ENCODE results near the gene EXPH5.
"Not testable (repeated sequence)": the region's sequence is repeated elsewhere in the genome, so short reads cannot be mapped to it uniquely, and the experiment has no call there.

EXPH5 gene, protein sequence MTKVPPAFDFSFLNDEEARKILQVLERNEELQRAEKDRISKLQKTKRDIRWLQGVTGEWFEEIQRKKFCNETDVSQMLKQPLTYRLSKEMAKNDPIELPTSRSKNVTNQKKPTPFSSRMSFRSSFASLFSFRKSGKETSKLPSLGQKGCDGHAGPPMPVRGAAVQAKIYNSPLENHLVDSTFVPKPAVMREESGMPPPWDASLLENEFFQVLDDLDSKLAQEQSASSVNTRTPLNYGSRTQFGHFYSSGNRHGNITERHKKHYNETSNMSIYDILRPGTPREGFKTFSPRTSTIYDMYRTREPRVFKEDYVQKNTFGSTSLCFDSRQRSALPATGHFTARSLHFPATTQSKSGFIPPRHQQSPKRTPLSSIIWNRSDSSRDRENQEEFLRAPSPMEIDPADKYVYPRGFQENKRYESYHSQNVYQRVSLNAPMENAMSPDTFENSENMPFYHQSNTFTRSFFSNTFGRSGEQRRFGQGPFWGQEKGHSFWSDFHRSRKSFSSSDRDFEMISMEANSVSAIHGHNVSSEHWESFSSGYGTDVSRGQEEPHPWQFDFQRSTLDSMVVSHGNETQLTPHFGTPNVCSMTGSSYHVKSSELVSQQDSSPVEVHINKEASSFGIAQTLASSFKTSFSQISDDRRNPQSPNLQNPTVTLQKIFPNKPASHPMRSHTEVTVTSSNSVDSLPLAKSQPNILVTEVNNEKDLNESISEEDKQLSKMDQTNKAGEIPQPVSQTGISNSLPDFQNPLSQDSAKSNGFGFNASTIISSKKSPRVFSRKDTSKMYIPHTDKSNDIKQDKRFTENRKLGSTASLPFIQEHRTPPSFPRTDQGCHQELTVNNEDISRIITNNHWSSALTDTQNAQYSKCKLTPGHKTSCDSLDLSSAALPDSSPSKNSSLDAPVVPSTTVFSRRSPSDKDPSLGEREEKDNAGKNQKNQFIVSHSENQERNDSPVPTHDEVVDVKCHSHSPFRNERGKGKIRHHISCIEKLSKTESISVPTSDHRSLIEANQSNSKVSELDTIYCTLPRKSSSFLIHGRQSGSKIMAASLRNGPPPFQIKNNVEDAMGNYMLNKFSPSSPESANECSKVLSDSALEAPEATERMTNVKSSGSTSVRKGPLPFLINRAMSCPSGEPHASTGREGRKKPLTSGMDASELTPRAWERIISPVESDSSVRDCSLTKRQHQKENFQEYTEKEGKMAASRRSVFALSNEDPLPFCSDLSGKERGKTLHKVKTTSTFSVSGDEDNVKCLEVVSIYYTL (N-terminal part only)

DNA sequence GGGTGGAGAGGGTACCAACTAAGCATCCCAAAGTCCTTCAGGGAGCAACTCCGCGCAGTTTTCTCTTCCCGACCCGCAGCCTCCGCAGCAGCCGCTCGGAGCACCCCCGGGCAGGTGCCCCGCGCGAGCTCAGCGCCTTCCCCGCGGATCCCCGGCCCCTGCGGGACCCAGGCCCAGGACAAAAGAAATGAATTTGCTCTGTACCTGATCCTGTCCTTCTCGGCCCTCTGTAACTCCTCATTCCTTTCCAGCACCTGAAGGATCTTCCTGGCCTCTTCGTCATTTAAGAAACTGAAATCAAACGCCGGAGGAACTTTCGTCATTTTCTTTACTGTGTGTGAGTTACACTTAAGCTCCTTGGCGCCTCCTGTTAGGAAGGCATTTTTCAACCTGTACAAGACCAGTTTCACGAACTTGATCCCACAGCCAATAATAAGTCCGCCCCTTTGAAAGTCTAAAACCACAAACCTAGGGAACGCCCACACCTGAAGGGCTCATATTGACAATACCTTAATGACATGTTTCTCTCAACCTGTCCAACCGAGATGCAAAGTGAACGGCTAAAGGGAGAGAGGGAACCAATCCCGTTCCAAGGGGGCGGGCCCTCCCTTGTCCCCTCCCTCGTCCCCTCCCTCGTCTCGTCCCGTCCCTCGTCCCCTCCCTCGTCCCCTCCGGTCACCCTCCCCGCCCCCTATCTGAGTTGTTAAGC lies at the start of gene EXPH5:
Gene EXPH5 (minus strand): TSS at position 555 of the 709 bp plus-strand sequence. CDS start 232 bp downstream, at position 323.
- peak; percentile 85 for DNase-seq

DNA sequence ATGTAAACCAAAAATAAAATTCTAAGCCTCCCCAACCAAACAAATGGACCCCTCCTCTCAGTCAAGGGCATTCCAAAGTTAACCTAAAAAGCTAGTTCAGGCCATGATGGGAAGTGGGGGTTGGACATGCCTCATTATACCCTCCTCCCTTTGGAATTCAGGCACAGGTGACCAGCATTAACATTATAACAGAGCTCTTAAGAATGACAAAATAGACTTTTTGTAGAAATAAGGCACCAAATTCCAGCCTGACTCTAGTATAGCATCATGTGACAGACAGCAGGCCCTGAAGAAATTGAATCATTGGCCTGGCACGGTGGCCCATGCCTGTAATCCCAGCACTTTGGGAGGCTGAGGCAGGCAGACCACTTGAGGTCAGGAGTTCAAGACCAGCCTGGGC lies 48.2 kb upstream of the EXPH5 start:
- DNase-seq: not testable (repeated sequence)

DNA sequence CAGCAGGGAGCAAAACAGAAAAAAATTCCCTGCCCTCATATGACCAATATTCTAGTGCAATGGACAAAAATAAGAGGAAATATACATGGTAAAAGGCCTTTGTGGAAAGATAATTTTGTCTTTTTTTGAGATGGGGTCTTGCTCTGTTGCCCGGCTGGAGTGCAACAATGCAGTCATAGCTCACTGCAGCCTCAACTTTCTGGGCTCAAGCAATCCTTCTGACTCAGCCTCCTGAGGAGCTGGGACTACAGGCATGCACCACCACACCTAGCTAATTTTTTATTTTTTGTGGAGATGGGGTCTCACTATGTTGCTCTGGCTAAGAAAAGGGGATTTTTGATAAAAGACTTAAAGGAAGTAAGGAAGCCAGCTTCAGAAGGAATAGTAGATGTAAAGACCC lies 45.6 kb upstream of the EXPH5 start:
- no peak for DNase-seq

DNA sequence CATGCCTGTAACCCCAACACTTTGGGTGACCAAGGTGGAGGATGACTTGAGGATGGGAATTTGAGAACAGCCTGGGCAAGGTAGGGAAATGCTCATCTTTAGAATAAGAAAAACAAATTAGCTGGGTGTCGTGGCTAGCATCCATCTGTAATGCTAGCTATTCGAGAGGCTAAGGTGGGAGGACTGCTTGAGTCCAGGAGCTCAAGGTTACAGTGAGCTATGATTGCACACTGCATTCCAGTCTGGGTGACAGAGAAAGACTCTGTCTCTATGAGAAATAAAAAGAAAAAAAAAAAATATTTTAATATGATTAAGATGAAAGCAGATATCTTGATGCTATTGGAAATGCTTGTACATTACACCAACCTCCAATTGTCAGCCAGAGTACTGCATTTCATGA lies 42.7 kb upstream of the EXPH5 start:
- no peak for DNase-seq

DNA sequence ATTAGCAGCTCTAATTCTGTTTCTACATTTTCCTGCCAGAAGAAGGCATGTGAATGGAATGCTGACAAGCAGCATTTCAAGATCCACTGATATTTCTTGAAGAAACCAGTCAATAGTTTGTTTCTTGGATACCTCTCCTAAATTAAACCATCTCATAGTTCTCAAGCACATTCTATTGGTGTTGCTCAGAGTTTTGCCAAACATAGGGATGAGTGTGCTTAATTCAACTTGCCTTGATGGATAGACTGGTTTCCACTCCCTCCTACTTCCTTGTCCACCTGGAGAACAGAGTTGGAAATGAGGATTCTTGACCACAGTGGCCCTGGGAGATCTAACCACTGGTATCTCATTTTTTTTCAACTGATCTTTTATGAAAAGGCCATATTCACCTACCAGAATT lies 41.5 kb upstream of the EXPH5 start:
- DNase-seq: no peak

DNA sequence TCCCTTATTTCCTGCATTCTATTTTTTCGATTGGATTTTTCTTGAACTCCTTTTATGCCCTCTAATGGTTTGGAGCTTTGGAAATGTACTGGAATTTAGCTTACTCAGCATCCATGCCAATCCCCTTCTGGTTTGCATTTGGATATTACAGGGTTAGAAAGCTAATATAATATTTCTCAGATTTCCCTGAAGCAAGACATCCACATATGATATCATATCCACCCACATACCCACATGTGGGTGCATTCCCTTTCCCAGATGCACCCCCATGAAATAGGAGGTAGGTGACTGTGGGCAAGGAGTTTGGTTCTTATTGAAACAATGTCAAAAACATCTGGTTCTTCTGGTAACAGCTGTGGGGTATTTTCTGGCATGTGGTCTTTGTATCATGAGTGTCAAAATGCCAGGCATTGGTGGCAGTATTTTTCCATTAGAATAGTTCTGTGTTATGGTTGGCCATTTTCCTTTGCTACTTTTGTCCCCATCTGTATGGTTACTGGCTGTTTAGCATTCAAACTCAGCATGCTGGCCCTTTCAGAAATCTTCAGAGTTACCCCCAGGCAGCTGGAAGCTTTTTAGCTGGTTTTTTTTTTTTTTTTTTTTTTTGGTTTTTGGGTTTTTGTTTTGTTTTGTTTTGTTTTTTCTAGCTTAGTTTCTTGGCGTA lies 38.6 kb upstream of the EXPH5 start:
- no peak for DNase-seq

DNA sequence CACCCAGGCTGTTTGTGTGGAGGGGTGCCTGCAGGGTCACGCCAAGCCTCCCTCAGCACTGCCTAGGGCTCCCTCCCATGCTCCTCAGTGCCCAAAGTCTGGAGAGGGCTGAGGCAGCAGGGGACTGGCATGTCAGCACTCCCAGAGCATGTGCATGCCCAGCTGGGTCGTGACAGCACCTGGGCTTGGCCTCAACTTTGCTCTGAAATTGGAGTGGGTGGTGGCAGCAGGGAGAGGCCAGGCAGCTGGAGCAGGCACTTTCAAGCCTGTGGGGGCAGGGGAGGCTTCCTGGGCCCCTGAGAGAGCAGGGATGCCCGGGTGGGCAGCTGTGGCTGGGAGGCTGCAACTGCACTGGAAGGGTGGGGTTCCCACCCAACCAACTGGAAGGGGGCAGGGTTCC lies 35.7 kb upstream of the EXPH5 start:
- no peak for DNase-seq

DNA sequence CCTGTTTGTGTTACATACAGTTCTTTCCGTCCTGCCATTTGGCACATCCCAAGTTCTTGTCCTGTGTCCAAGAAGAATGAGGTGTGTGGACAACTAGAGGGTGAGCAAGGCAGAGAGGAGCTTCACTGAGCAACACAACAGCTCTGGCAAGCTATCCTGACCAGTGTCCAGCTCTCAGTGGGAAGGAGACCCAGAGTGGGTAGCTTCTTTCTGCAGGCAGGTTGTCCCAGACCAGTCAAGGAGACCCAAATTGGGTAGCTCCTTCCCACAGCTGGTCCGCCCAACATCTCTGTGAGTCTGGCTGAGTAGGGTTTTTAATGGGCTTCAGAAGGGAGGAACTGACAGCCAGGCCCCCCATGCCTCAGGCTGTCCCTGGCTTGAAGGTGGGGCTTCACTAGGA lies 35.2 kb upstream of the EXPH5 start:
- DNase-seq: no peak

DNA sequence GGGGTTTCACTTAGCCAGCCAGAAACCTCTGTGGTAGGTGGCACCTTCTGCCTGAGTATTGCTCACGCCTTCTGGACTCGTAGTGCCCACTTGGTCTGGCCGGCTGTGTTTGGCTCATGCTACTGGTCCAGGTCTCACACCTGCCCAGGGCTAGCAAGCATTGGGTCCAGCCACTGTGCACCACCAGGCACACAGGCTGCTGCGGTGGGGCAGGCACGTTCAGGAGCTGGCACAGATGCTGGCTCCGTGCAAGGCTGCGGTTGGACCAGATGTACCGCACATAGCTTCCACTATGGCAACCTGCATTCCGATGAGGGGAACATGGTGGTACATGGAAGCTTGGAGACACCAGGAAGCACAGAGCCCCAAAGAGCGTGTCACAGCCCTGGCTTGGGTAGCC lies 34.8 kb upstream of the EXPH5 start:
- DNase-seq: no peak

DNA sequence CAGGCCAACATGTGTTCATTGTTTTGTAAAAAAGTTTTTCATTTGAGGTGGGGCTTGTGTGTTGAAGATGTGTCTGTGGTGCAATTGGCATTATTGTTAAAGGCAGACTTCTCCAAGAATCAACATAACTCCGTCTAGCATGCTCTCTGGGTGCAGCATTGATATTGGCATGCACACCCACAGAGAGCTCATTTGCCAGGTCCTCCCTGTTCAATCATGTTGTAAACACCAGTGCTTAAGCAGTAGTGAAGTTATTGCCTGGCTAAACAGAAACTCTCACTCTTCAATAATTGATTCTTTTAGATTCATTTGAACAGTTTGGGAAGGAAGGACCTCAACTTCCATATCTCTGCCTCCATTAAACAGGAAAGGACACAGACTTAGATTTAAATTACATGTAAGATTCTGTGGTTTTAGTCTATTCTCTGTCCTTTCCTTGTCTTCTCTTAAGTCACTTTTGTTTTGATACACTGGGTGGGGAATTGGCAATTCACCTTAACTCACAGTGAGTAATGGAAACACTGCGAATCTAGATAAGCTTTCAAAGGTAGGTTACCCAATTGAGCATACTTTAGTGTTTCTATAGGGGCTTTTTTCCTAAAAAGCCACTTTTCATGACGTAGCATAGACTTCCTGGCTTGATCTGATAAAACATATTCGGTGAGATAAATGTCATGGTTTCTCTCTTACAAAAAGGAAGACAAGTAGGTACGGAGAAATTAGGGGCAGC lies 30.8 kb upstream of the EXPH5 start:
- DNase-seq: no peak

DNA sequence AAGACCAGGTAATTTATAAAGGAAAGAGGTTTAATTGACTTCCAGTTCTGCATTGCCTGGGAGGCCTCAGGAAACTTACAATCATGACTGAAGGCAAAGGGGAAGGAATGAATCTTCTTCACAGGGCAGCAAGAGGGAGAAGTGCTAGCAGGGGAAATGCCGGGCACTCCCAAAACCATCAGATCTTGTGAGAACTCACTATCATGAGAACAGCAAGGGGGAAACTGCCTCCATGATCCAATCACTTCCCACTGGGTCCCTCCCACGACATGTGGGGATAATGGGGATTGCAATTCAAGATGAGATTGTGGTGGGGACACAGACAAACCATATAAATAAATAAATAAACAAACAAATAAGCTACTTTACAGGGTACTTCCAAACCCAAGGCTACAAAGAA lies 28.8 kb upstream of the EXPH5 start:
- no peak for DNase-seq

DNA sequence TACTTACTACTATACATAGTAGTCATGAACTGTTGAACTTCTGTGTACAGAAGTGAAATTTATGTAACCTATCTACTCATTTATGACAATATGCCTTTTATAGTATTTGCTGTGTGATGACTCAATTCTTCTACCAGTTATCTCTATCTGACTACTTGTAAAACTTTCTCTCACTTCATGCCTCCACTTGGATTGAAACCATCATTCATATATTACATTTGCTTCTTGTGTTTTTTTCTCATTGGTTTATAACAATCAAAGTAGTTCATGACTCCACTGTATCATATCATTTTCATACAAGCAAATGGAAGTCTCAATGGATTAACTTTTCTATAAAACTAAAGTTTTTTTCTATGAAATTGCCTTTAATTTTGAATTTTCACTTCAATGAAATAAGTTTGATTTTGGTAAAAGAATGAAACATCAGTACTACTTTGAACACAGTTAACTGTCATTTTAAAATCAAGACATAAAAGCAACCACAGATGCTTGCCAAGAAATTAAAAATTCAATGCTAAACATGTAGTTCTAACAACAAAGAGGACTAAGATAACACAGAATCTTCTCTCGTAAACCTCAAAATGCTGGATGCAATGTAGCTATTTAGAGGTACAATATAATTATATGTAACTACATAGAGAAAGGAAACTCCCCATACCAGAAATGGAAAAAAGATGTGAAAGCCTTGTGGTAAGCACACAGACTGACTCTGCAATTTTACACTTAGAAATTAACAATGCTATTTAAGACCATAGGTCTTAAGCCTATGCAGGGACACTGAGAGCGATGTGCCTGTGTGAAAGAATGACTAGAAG lies 27.6 kb upstream of the EXPH5 start:
- no peak for DNase-seq

DNA sequence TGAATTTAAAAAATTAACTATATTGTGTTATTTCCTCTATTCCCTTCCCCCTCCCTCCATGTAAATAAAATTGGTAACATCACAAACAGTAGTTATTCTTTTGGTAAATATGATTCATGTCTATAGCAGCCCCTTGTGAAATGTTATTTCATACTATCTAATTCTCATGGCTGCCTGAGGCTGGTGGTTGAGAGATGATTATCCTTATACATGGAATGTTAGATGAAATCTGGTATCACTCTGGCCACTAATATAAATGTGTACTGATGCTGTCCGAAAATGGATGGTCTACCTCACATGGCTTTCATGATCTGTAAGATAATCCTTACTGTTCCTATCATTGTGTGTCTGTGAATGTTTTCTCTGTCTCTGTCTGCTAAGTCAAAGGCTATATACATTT lies 25.0 kb upstream of the EXPH5 start:
- DNase-seq: no peak

DNA sequence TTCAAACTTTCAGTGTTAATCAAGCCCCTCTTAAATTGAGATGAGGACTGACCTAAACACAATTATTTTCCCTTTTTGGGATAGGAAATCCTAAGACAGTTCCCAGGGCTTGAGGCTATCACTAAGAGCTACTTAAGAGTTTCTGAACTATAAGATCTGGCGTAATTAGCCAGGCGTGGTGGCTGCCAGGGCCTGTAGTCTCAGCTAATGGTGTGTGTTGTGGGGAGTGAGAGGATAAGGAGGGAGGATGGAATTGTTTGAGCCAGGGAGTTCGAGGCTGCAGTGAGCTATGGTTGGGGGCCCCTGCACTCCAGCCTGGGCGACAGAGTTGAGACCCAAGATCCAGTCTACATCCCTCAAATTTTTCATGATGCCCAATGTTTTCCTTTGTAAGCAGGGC lies 23.5 kb upstream of the EXPH5 start:
- no peak for DNase-seq

DNA sequence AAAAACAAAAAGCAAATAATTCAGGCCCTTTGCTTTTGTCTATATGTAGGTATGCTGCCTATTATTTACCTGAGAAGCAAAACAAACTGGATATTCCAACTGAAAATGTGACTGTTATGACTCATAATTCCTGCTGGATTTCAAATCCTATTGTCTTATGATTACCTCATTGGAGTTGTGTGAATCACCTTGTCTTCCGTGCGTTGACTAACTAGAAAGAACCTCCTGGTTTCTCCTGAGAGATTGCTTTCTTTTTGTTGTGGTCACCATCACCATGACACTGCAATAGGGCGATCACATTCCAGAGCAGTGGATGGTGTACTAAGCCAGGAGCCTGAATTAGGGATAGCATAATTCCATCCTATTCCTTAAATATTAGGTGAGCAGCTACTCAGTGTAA lies 23.0 kb upstream of the EXPH5 start:
- no peak for DNase-seq

DNA sequence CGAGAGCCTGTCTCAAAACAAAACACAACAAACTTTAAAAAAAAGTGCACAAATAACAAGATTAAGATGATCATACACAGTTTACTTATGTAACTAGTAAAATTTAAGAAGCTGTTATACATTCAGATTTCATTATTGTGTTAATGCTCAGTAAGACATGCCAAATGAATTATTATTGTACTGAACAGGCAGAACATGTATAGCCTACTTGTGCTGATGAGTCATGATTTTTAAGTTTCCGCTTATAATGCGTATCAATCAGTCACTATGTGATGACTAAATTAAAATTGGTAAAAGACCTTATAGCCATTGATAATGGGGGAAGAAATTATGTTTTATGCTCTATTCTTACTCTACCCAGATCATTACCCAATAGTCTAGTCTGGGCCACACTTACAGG lies 20.5 kb upstream of the EXPH5 start:
- DNase-seq: no peak

DNA sequence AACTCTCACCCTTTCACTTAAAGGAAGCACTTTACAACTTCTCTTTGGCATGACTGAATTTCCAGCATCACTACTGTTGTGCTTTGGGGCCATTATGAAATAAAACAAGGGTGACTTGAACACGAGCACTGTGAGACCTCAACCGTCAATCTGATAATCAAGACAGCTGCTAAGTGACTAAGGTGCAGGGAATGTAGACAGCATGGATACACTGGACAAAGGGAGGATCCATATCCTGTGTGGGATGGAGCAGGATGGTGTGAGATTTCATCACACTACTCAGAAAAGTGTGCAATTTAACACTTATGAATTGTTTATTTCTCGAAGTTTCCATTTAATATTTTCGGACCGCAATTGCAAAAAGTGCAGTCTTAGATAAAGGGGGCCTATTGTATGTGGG lies 16.1 kb upstream of the EXPH5 start:
- DNase-seq: no peak

DNA sequence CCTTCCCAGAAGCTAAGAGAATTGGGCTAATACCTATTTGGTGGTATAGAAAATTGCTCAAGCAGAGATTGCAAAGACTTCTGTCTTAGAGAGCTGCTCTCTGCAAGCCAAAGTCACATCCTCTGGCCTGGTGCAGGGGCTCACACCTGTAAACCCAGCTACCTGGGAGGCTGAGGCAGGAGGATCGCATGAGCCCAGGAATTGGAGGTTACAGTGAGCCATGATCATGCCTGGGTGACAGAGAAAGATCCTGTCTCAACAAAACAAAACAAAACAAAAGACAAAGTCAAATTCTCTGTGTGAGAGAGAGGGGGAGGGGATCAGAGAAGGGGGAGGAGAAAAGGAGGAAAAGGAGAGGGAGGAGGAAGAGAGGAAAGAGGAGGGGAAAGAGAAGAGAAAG lies 15.0 kb upstream of the EXPH5 start:
- DNase-seq: no peak

DNA sequence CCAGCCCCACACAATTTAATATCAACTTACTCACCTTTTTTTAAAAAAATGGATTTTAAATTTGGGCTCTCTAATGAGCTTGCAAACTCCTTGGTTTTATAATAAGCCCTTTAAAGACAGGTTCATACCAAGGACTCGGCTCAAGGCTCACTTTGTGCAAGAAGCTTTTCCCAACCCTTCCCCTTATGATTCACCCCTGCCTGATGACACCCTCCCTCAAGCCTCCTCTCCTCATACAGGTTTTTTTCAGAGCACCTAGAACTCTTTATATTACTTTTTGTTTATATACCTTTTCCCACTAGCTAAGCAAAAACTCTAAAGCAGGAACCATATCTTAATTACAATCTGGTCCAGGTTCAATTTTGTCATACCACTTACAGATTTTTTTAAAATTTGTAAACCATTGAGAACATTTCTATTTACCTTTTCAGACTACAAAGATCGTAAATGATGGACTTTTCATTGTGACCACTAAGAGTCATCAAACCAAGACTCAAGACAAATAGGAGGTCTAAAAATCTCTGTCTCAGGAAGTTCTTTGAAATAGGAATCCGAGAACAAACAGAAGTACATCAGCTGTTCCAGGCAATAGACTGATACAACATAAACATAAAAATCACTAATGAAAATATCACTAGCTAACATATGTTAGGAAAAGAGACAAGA lies 13.1 kb upstream of the EXPH5 start:
- no peak for DNase-seq

DNA sequence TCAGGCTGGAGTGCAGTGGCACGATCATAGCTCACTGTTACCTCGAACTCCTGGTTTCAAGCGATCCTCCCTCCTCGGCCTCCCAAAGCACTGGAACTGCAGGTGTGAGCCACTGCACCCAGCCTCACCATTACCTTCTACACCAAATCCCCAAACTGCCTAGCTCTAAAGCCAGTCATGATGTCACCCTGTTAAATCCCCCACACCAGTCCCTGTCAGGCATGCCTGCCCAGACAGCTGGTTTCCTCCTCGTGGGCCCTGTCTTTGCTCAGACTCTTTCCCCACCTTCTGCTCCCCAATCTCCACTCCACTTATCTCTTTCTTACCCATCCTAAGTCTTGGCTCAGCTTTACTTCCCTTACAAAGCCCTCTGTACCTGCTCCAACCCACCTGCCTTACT lies 12.5 kb upstream of the EXPH5 start:
- DNase-seq: no peak

All from right hindlimb (tissue), 1 donor.